KMS-11 (cell line): ENCODE results near the gene RARB.

Experiments used
- H2AFZ ChIP-seq: fragments of 200-600 bp; sonication (generic); 2 replicates; pipeline ENCODE4 v1.6.1; 2016; ENCODE audit warnings: antibody characterized with exemption, mixed run types, low read depth
- H3K27ac ChIP-seq: fragments of 200-600 bp; sonication (generic); 2 replicates; pipeline ENCODE4 v1.6.1; 2016; ENCODE audit warnings: mild to moderate bottlenecking, mixed run types
- H3K27me3 ChIP-seq: fragments of 200-600 bp; sonication (generic); 2 replicates; pipeline ENCODE4 v1.6.1; 2017; ENCODE audit warnings: mild to moderate bottlenecking, low read depth, mixed run types, moderate library complexity; ENCODE audit not compliant: insufficient read depth
- H3K36me3 ChIP-seq: fragments of 200-600 bp; sonication (generic); 2 replicates; pipeline ENCODE4 v1.6.1; 2017; ENCODE audit warnings: mild to moderate bottlenecking, mixed run types; ENCODE audit not compliant: insufficient read depth
- H3K4me1 ChIP-seq: fragments of 200-600 bp; sonication (generic); 2 replicates; pipeline ENCODE4 v1.6.1; 2016; ENCODE audit warnings: mild to moderate bottlenecking, low read depth, mixed run types; ENCODE audit not compliant: poor library complexity, severe bottlenecking
- H3K4me2 ChIP-seq: fragments of 200-600 bp; sonication (generic); 2 replicates; pipeline ENCODE4 v1.7.0; 2016; ENCODE audit warnings: mild to moderate bottlenecking, mixed run types
- H3K4me3 ChIP-seq: fragments of 200-600 bp; sonication (generic); IDR thresholded peaks from 2 replicates; pipeline ENCODE4 v1.6.1; 2017; ENCODE audit warnings: low read depth, low read length, mixed read lengths; ENCODE audit not compliant: insufficient read depth
- H3K79me2 ChIP-seq: fragments of 200-600 bp; sonication (generic); 2 replicates; pipeline ENCODE4 v1.6.1; 2016; ENCODE audit warnings: low read depth, mixed run types; ENCODE audit not compliant: insufficient read depth
- H3K9ac ChIP-seq: fragments of 200-600 bp; sonication (generic); 2 replicates; pipeline ENCODE4 v1.6.1; 2016; ENCODE audit warnings: mild to moderate bottlenecking, mixed run types
- H4K20me1 ChIP-seq: fragments of 200-600 bp; sonication (generic); 2 replicates; pipeline ENCODE4 v1.6.1; 2016; ENCODE audit warnings: mild to moderate bottlenecking, mixed run types; ENCODE audit not compliant: insufficient read depth
- CTCF ChIP-seq: fragments of 200-600 bp; sonication (generic); conservative IDR thresholded peaks from 2 replicates; pipeline ENCODE4 v1.6.1; 2017; ENCODE audit warnings: low read depth, mild to moderate bottlenecking, antibody characterized with exemption, low read length, moderate library complexity, mixed read lengths

Gene RARB

DNA sequence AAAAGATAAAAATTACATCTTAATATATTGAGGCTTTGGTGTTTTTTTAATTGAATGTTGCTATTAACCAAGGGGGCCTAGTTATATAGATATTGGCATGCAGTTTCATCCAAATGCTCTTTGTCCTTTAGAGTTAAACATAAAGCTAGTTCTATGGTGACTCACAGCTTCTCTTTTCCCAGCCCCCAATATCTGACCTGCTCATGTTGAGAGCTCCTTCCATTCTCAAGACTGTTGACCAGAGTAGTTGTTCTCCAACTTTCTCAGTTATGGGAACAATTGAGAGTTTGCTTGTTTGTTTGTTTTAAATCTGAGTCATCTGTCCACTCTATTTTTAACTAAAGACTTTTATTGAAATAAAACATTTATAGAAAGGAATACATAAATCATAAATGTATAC is 15.8 kb upstream of the RARB start:
- H3K4me1 ChIP-seq = no peaks in the 10 kb centered on the region
- H3K27ac ChIP-seq = no peak overlapping the region
- H3K4me2 ChIP-seq = no peak overlapping the region
- no peak overlapping the region for H3K9ac ChIP-seq
- H3K27me3 ChIP-seq = no peaks in the 10 kb centered on the region
- no peaks in the 10 kb centered on the region for H3K79me2 ChIP-seq
- H4K20me1 ChIP-seq = no peaks in the 10 kb centered on the region
- no peak overlapping the region for H2AFZ ChIP-seq
- no peak for TF ChIP-seq CTCF
- H3K4me3 ChIP-seq = no peak overlapping the region
- no peaks in the 10 kb centered on the region for H3K36me3 ChIP-seq

GRCh38 chr3:25416176-25416575 is 11.9 kb upstream of the RARB start:
- Histone ChIP-seq H4K20me1 (no peaks in the 10 kb centered on the region), H2AFZ (no peak overlapping the region), H3K36me3 (no peaks in the 10 kb centered on the region), H3K27me3 (no peaks in the 10 kb centered on the region), H3K79me2 (no peaks in the 10 kb centered on the region), H3K27ac (no peak overlapping the region), H3K4me3 (no peak overlapping the region), H3K9ac (no peak overlapping the region), H3K4me1 (no peaks in the 10 kb centered on the region), H3K4me2 (no peak overlapping the region)
- no peak for TF ChIP-seq CTCF

DNA sequence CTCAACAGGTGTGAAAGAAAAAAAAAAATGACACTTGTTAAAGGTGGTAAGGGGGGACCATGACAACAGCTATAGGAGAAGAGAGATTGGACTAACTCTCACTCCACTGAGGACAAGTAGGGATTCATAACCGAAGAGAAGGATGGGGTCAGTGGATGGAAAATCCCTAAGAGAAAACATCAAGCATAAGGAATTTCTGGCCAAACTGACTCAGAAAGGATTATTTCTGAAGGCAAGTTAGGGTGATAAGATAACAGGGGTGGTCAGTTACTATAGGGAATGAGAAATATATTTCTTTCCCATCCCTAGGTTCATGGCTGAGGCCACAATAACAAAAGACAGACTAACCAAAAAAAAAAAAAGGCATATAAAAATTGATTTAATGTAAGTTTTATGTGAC is 9.5 kb upstream of the RARB start:
- Histone ChIP-seq H3K36me3 (no peaks in the 10 kb centered on the region), H3K9ac (no peak overlapping the region), H3K79me2 (no peaks in the 10 kb centered on the region), H4K20me1 (no peaks in the 10 kb centered on the region), H3K4me1 (no peaks in the 10 kb centered on the region), H3K4me3 (no peak overlapping the region), H3K27me3 (no peaks in the 10 kb centered on the region), H3K4me2 (no peak overlapping the region), H2AFZ (no peak overlapping the region), H3K27ac (no peak overlapping the region)
- TF ChIP-seq CTCF = no peak

DNA sequence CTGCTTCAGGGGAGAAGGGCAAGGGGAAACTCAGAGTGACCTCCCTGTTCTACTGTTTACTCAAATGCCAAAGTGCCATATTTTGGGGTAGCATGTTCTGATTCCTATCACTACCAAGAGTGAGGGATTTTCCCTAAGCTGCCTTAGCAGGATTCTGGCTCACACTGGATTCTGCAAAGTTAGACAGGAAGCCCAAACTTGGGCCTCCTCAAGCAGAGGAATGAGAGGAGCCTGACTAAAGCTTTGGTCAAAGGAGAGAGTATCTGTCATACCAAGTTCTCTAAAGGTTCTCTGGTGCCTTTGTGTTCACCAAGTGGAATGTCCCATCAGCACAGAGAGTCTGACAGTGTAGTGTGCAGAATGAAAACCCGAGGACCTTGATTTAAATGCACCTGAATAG is 8.8 kb upstream of the RARB start:
- Histone ChIP-seq H3K4me2 (no peak overlapping the region), H3K27me3 (no peaks in the 10 kb centered on the region), H3K36me3 (no peaks in the 10 kb centered on the region), H2AFZ (no peak overlapping the region), H3K9ac (no peak overlapping the region), H3K4me3 (no peak overlapping the region), H3K27ac (no peak overlapping the region), H4K20me1 (no peaks in the 10 kb centered on the region), H3K79me2 (no peaks in the 10 kb centered on the region), H3K4me1 (no peaks in the 10 kb centered on the region)
- no peak for TF ChIP-seq CTCF

GRCh38 chr3:25420147-25420546 is 7.9 kb upstream of the RARB start:
- no peak for TF ChIP-seq CTCF
- Histone ChIP-seq H3K27me3 (no peaks in the 10 kb centered on the region), H3K27ac (no peak overlapping the region), H4K20me1 (no peaks in the 10 kb centered on the region), H3K4me2 (no peak overlapping the region), H3K4me3 (no peak overlapping the region), H3K36me3 (no peaks in the 10 kb centered on the region), H3K9ac (no peak overlapping the region), H3K79me2 (no peaks in the 10 kb centered on the region), H2AFZ (no peak overlapping the region), H3K4me1 (no peaks in the 10 kb centered on the region)
